Measurements from ENCODE around the gene MALAT1. TPM values are rescaled to one million over a fixed set of nuclear protein-coding genes. Genes with fewer than 3 reads are reported as not detected.

Gene MALAT1
- total and polyA plus RNA-seq, 2 of the 13 experiments (the other 11 are each of a cell fraction or from before 2014, with no cell fraction given): 143 to 1,237 TPM

- TF ChIP-seq NR3C1 (CRISPR knock-in tag; IDR thresholded peaks at IDR 0.05): no peak
- no peak for TF ChIP-seq ELF3 (CRISPR knock-in tag; IDR thresholded peaks at IDR 0.05)
- no peak for TF ChIP-seq ZNF331 (CRISPR knock-in tag; IDR thresholded peaks at IDR 0.05)
- no peak for TF ChIP-seq RFXANK (CRISPR knock-in tag; IDR thresholded peaks at IDR 0.05)
- TF ChIP-seq IRX3 (CRISPR knock-in tag; IDR thresholded peaks at IDR 0.05; ENCODE audit: borderline replicate concordance, low read depth): no peak
- TF ChIP-seq ARNT (IDR thresholded peaks at IDR 0.05): no peak
- no peak for TF ChIP-seq ZNF724P (CRISPR knock-in tag; IDR thresholded peaks at IDR 0.05; ENCODE audit: borderline replicate concordance)
- TF ChIP-seq AKAP8 (CRISPR knock-in tag; IDR thresholded peaks at IDR 0.05): no peak
- TF ChIP-seq ZBTB43 (CRISPR knock-in tag; conservative IDR thresholded peaks at IDR 0.05): no peak
- TF ChIP-seq ZNF414 (CRISPR knock-in tag; IDR thresholded peaks at IDR 0.05): no peak
- no peak for TF ChIP-seq ZNF615 (CRISPR knock-in tag; IDR thresholded peaks at IDR 0.05; ENCODE audit: borderline replicate concordance)
- no peak for TF ChIP-seq ZFP36L2 (CRISPR knock-in tag; IDR thresholded peaks at IDR 0.05)
- no peak for TF ChIP-seq ZBTB44 (CRISPR knock-in tag; IDR thresholded peaks at IDR 0.05)
- no peak for TF ChIP-seq CBX1 (IDR thresholded peaks at IDR 0.05; ENCODE audit: low read depth)
- TF ChIP-seq ZNF674 (CRISPR knock-in tag; IDR thresholded peaks at IDR 0.05; ENCODE audit: low read depth): no peak
- TF ChIP-seq ZNF18 (CRISPR knock-in tag; IDR thresholded peaks at IDR 0.05; ENCODE audit: insufficient replicate concordance): peak; percentile 58
- TF ChIP-seq ZNF451 (CRISPR knock-in tag; IDR thresholded peaks at IDR 0.05): no peak
- no peak for TF ChIP-seq SYNCRIP (IDR thresholded peaks at IDR 0.05; ENCODE audit: insufficient read depth, low read depth, low read length)
- TF ChIP-seq IKZF5 (CRISPR knock-in tag; IDR thresholded peaks at IDR 0.05): no peak; the same call in 1 of the 2 replicates
- no peak for TF ChIP-seq ZSCAN22 (CRISPR knock-in tag; IDR thresholded peaks at IDR 0.05)
- no peak for TF ChIP-seq DR1 (CRISPR knock-in tag; IDR thresholded peaks at IDR 0.05)
- TF ChIP-seq RBAK (CRISPR knock-in tag; IDR thresholded peaks at IDR 0.05): no peak
- no peak for TF ChIP-seq ZNF256 (CRISPR knock-in tag; conservative IDR thresholded peaks at IDR 0.05)
- no peak for TF ChIP-seq TRIM22 (IDR thresholded peaks at IDR 0.05)
These were observed 44.0 kb upstream of the MALAT1 start (continued) for GRCh38 chr11:65454696-65455456.

Measured in HepG2 (cell line).